Calu3 (cell line): Measurements from ENCODE around the gene CYP1A2. TPM values are rescaled to one million over a fixed set of nuclear protein-coding genes. Genes with fewer than 3 reads are reported as not detected.
A peak's percentile ranks its signal among the peaks of the same experiment; 100 is the strongest.

ENCODE experiments used
- BruUV-seq: library from RNA; stranded (reverse); fragments of 400-500 nt; replicated peaks from 2 replicates; lab custom pipeline; 2021; lab: Mats Ljungman, UMichigan
- CTCF ChIA-PET: fragments of 300-600 bp; sonication (Branson Sonifier 250); formaldehyde crosslinking; loops from one replicate; lab custom pipeline; 2022; ENCODE audit warnings: antibody characterized with exemption; lab: Charles Lee
- DNase-seq: peaks from one replicate; pipeline ENCODE4 v3.0.0; 2022
- H3K27ac Mint-ChIP-seq: one replicate; pipeline ENCODE4 v1.8.0; 2022; ENCODE audit warnings: mixed read lengths; ENCODE audit not compliant: unreplicated experiment
- H3K27me3 Mint-ChIP-seq: one replicate; pipeline ENCODE4 v1.8.0; 2022; ENCODE audit warnings: mixed read lengths; ENCODE audit not compliant: unreplicated experiment
- H3K36me3 Mint-ChIP-seq: one replicate; pipeline ENCODE4 v1.8.0; 2022; ENCODE audit warnings: mild to moderate bottlenecking, moderate library complexity, mixed read lengths; ENCODE audit not compliant: insufficient read depth, unreplicated experiment
- H3K4me1 Mint-ChIP-seq: one replicate; pipeline ENCODE4 v1.8.0; 2022; ENCODE audit warnings: mild to moderate bottlenecking, low read depth, mixed read lengths; ENCODE audit not compliant: unreplicated experiment
- H3K4me3 Mint-ChIP-seq: one replicate; pipeline ENCODE4 v1.8.0; 2022; ENCODE audit warnings: mild to moderate bottlenecking, low read depth, moderate library complexity, mixed read lengths; ENCODE audit not compliant: unreplicated experiment
- H3K9me3 Mint-ChIP-seq: one replicate; pipeline ENCODE4 v1.8.0; 2022; ENCODE audit warnings: low read depth, mixed read lengths; ENCODE audit not compliant: unreplicated experiment
- intact Hi-C: fragments of 100-400 bp; cut with micrococcal nuclease; formaldehyde crosslinking; loops from one replicate; pipeline ENCODE4 v1.10.0; 2022; ENCODE audit not compliant: unreplicated experiment
- total RNA-seq: library from RNA; stranded (reverse); gene quantifications from 2 replicates; pipeline ENCODE4 v1.2.3, GENCODE V29; 2022
- TF ChIP-seq, protein P1 (sequence below): fragments of 200-600 bp; IDR thresholded peaks from one replicate; pipeline ENCODE4 v1.8.0; 2022; ENCODE audit warnings: antibody characterized with exemption; ENCODE audit not compliant: unreplicated experiment

CYP1A2 gene
- total RNA-seq, 1 experiment from 2014 or later = not detected

DNA sequence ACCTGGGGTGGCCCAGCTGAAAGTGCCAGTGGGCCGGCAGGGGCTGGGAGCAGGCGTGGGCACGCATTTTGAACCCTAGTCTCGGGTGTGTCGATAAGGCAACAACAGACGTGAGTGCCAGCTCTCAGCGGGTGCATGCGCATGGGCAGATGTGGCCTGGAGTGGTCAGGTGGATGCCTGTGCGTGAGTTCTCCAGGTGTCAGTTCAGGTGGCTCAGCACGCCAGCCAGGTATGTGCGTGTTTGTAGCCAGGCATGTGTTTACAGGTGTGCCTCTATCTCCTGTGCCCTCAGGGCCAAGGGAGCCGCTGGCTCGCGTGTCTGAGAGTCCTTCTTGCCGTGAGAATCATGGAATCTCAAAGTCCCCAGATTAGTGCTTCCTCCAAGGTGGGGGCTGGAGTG is 14.8 kb downstream of the CYP1A2 start:
- DNase-seq = no peak
- TF ChIP-seq, protein P1, sequence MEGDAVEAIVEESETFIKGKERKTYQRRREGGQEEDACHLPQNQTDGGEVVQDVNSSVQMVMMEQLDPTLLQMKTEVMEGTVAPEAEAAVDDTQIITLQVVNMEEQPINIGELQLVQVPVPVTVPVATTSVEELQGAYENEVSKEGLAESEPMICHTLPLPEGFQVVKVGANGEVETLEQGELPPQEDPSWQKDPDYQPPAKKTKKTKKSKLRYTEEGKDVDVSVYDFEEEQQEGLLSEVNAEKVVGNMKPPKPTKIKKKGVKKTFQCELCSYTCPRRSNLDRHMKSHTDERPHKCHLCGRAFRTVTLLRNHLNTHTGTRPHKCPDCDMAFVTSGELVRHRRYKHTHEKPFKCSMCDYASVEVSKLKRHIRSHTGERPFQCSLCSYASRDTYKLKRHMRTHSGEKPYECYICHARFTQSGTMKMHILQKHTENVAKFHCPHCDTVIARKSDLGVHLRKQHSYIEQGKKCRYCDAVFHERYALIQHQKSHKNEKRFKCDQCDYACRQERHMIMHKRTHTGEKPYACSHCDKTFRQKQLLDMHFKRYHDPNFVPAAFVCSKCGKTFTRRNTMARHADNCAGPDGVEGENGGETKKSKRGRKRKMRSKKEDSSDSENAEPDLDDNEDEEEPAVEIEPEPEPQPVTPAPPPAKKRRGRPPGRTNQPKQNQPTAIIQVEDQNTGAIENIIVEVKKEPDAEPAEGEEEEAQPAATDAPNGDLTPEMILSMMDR = no peak
- CTCF ChIA-PET = no interaction called here
- H3K4me1 Mint-ChIP-seq = peaks cover under 1% of the 10 kb centered on the region
- no peaks in the 10 kb centered on the region for H3K27me3 Mint-ChIP-seq
- no peak overlapping the region for H3K4me3 Mint-ChIP-seq
- no peaks in the 10 kb centered on the region for H3K36me3 Mint-ChIP-seq
- H3K9me3 Mint-ChIP-seq = no peaks in the 10 kb centered on the region
- intact Hi-C loops = no loop called here
- H3K27ac Mint-ChIP-seq = no peak overlapping the region
- BruUV-seq = no TSS peak

DNA sequence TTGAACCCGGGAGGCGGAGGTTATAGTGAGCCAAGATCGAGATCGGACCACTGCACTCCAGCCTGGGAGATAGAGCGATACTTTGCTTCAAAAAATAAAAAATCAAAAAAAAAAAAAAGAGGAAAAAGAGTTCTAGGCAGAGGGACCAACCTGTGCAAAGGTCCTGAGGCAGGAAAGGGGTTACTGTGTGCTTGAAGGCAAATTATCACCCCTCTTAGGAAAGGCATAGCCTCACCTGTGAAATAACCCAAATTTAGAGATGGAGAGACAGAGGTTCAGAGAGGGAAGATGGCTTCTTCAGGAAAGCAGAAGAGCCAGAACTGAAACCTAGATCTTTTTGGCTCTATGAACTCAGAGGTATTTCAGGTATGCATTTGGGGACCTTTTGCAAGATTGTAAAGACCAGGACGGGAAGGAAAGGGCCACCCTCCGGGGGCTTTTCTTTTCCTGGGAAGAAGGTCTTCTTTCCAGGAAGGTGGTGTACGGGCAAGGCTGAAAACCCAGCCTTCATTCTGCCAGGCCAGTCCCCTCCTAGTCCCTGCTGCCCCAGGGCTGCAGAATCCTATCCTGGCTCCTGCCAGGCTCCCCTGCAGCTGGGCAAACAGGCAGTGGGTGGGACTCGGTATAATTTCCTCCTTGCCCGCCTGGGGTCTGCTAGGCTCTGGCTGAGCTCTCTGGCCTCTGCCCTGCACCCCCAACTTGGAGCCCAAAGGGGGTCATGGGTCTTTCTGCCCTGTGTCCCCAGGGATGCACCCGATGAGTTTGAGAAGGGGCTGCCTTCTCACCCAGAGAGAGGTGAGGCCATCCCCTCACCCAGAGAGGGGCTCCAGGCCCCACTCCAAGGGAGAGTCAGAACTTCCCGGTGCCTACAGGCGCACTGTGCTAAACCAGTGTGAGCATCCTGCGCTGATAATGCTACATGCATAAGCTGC is 18.8 kb downstream of the CYP1A2 start:
- DNase-seq = no peak
- peaks cover 26% of the 10 kb centered on the region for H3K27me3 Mint-ChIP-seq
- no peaks in the 10 kb centered on the region for H3K9me3 Mint-ChIP-seq
- no peak overlapping the region for H3K27ac Mint-ChIP-seq
- H3K4me3 Mint-ChIP-seq = no peak overlapping the region
- no TSS peak for BruUV-seq
- intact Hi-C loops = loop anchor here (2.0 kb wide), 2 partner anchors 125 to 395 kb away; no protein-coding TSS in a partner anchor
- TF ChIP-seq, protein P1 = no peak
- peaks cover 9% of the 10 kb centered on the region for H3K4me1 Mint-ChIP-seq
- peaks cover 15% of the 10 kb centered on the region for H3K36me3 Mint-ChIP-seq
- CTCF ChIA-PET = interaction anchor here (0.5 to 4.1 kb wide), 7 partner anchors 8 to 199 kb away, joined by 3 to 107 read pairs (median 3); no protein-coding TSS in a partner anchor

DNA sequence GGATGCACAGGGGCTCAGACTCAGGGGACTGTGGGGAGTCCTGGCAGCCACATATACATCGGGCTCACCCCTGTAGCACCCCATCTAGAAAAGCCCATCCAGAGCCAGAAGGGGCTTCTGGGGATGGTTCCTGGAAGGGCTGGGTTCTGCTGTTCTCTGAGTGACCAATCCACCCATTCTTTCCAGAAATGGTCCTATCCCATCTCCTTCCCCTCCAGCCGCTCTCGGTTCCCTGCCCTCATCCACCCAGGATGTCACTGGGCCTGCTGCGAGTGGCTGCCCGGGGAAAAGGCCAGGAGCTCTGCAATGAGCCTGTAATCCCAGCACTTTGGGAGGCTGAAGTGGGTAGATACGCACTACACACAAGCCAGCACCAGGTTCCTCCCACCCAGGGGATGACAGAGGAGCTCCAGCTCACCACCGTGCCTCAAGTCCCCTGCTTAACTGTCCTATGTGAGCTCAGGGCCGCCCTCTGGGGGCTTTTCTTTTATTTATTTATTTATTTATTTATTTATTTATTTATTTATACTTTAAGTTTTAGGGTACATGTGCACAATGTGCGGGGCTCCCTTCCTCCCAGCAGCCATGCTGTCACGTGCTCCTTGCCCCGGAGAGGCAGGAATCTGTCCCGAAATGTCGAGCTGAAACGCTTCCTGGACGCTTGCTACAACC is 19.6 kb downstream of the CYP1A2 start:
- Mint-ChIP-seq H3K27me3 (peaks cover 26% of the 10 kb centered on the region), H3K27ac (peak overlapping the region; percentile 28), H3K4me3 (no peak overlapping the region), H3K4me1 (peaks cover 9% of the 10 kb centered on the region), H3K9me3 (no peaks in the 10 kb centered on the region), H3K36me3 (peaks cover 15% of the 10 kb centered on the region)
- CTCF ChIA-PET = interaction anchor here (0.5 to 4.1 kb wide), 14 partner anchors 9 to 198 kb away, joined by 3 to 107 read pairs (median 4); partner anchors contain the start of gene ULK3
- TF ChIP-seq, protein P1 = no peak
- intact Hi-C loops = loop anchor here (2.0 kb wide), 2 partner anchors 125 to 395 kb away; no protein-coding TSS in a partner anchor
- no TSS peak for BruUV-seq
- no peak for DNase-seq

DNA sequence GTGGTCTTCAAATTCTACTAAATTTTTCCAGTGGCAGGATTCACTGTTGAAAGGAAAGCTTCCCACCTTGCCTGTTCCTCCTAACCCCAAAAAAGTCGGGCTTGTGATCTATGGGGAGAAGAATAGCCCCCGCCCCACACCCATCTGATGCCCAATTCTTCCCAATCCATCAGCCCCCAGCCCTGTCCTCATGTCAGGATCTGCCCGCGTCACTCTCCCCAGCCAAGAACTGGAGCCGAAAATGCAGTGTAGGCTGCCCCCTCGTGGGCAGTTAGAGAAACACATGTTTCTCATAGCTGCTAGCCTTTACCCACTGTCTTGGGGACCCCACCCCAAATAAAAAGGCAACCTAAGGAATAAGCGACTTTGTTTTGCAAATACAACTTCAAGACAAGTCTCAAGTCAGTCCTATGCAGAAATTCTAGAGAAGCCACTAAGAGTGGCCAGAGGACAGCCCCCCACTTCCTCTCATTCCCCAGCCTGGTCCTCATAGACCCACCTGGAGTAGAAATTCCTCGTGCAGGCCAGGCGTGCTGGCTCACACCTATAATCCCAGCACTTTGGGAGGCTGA is 20.2 kb downstream of the CYP1A2 start:
- Mint-ChIP-seq H3K9me3 (no peaks in the 10 kb centered on the region), H3K36me3 (peaks cover 15% of the 10 kb centered on the region), H3K27ac (peak overlapping the region; percentile 28), H3K4me1 (peaks cover 9% of the 10 kb centered on the region), H3K4me3 (no peak overlapping the region), H3K27me3 (peaks cover 26% of the 10 kb centered on the region)
- BruUV-seq = no TSS peak
- DNase-seq = peak; percentile 81
- intact Hi-C loops = loop anchor here (1.0 to 2.0 kb wide), 4 partner anchors 31 to 396 kb away; no protein-coding TSS in a partner anchor
- CTCF ChIA-PET = interaction anchor here (0.5 to 4.1 kb wide), 18 partner anchors 9 to 394 kb away, joined by 3 to 107 read pairs (median 4); partner anchors contain the start of genes RPP25 and ULK3
- TF ChIP-seq, protein P1 = peak; percentile 84
